T-helper 1 cell treated with Interleukin-12 subunit alpha and Interleukin-12 subunit beta and Interleukin-4 antibody, amounts not matched to agents 30 μg/mL and 1 μg/mL, for 36 hours (primary cell): ENCODE results near the gene SSH3.
A peak's percentile ranks its signal among the peaks of the same experiment; 100 is the strongest.

Experiments
- H3K27ac Mint-ChIP-seq: one replicate; pipeline ENCODE4 v1.8.0; 2021; ENCODE audit warnings: mild to moderate bottlenecking, mixed read lengths
- H3K27me3 Mint-ChIP-seq: one replicate; pipeline ENCODE4 v1.8.0; 2021; ENCODE audit warnings: low read depth, mixed read lengths
- H3K36me3 Mint-ChIP-seq: one replicate; pipeline ENCODE4 v1.8.0; 2021; ENCODE audit warnings: low read depth, mixed read lengths
- H3K4me1 Mint-ChIP-seq: one replicate; pipeline ENCODE4 v1.8.0; 2021; ENCODE audit warnings: low read depth, mixed read lengths
- H3K4me3 Mint-ChIP-seq: one replicate; pipeline ENCODE4 v1.8.0; 2021; ENCODE audit warnings: mild to moderate bottlenecking, moderate library complexity, mixed read lengths
- H3K9me3 Mint-ChIP-seq: one replicate; pipeline ENCODE4 v1.8.0; 2021; ENCODE audit warnings: mixed read lengths

Gene SSH3

DNA sequence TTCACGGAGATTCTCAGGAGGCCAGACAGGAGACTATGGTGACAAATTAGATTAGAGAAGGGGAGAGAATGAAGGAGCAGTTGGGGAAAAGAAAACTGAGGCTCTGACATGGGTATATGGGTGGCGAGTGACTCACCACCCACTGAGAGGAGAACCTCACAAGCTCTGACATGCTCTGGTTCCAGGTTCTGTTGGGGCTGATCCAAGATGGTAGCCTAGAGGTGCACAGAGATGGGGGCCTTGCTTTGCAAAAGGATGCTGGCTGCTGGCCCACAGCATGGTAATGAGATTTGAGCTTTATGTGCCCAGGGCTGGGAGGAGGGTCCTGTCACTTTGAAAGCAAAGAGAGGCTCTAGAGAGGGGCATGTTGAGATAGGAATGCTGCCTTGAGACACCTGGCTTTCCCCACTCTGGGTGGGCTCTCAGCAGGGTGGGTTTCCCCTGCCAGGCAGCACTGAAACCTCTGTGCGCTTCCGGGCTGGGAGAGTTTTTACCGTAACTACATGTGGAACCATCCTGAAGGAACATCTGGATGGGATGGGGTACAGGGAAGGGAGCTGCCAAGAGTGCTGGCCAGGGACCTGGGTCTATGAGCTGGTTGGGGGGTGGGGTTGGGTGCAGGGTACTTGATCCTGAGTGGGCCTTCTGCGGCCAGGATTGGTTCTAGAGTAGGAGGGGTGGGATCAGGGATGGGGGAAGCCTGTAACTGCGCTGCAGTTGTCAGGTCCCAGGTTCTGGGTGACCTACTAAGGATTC lies 38.3 kb upstream of the SSH3 start:
- Mint-ChIP-seq H3K4me3 (peak overlapping the region; percentile 81), H3K4me1 (peaks cover 58% of the 10 kb centered on the region), H3K27ac (peak overlapping the region; percentile 88), H3K9me3 (no peaks in the 10 kb centered on the region), H3K36me3 (peaks cover 29% of the 10 kb centered on the region), H3K27me3 (no peaks in the 10 kb centered on the region)

DNA sequence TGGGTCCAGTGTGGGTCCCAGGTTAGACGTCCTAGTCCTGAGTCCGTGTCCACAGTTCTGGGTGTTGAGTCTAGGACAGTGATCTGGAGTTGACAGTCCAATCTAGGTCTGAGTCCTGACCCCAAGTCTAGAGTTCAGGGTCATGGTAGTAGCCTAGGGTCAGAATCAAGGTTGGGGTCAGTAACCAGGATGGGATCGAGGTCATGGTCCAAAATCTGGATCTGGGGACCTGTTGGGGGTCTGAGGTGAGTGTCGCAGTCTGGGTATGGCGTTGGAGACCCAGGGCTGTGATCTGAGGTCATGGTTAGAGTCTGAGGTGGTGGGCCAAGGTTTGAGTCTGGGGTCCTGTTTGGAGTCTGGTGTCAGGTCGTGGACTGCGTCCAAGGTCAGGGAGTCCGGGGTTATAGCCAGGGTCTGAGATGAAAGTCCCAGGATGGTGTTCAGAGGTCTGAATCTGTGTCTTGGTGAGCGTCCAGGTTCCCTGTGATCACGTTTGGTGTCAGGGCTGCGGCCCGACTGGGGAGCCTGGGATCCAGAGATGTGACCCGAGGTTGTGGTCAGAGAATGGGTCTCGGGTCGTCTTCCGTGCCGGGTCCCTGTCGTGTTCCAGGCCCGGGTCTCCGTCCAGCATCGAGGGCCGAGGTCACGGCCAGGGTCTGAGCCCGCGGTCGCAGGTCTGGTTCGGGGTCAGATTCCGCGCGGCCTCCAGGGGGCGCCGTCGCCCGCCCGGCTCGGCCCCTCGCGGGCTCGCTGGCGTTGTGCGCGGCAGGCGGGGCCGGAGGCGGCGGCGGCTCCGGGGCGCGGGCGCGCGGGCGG lies 37.5 kb upstream of the SSH3 start:
- H3K4me1 Mint-ChIP-seq = peaks cover 64% of the 10 kb centered on the region
- peaks cover 36% of the 10 kb centered on the region for H3K36me3 Mint-ChIP-seq
- H3K27me3 Mint-ChIP-seq = no peaks in the 10 kb centered on the region
- H3K9me3 Mint-ChIP-seq = no peaks in the 10 kb centered on the region
- peak overlapping the region; percentile 81 for H3K4me3 Mint-ChIP-seq
- peak overlapping the region; percentile 76 for H3K27ac Mint-ChIP-seq

DNA sequence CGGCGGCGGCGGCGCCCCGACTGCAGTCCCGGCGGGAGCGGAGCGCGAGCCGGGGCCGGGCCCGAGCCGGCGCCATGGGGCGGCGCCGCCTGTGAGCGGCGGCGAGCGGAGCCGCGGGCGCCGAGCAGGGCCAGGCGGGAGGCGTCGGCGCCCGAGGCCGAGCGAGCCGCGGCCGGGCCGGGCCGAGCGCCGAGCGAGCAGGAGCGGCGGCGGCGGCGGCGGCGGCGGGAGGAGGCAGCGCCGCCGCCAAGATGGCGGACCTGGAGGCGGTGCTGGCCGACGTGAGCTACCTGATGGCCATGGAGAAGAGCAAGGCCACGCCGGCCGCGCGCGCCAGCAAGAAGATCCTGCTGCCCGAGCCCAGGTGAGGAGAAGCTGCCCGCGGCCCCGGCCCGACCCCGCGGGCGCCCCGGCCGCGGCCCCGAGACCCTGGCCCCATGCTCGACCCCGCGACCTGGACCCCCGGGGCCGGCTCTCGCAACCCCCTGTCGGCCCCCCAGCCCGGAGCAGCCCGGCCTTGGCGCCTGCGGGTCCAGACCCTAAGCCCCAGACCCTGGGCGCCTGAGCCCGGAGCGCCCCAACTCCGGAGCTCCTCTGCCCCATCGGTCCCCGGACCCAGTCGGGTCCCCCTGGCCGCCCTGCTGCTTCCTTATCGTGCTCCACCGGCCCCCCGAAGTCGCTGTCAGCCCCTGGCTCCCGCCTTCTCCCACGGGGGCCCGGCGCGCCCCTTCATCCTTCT lies 36.7 kb upstream of the SSH3 start, which contains the start of gene GRK2:
TSS of gene GRK2 (plus strand) at position 25 of the 739 bp plus-strand sequence. CDS start at position 252, 227 bp downstream.
- H3K27me3 Mint-ChIP-seq = no peaks in the 10 kb centered on the region
- H3K4me3 Mint-ChIP-seq = peak within 1 kb of the TSS; percentile 97
- H3K36me3 Mint-ChIP-seq = peaks cover 44% of the 10 kb centered on the region
- H3K9me3 Mint-ChIP-seq = no peaks in the 10 kb centered on the region
- peaks cover 67% of the 10 kb centered on the region for H3K4me1 Mint-ChIP-seq
- H3K27ac Mint-ChIP-seq = peak within 1 kb of the TSS; percentile 98

DNA sequence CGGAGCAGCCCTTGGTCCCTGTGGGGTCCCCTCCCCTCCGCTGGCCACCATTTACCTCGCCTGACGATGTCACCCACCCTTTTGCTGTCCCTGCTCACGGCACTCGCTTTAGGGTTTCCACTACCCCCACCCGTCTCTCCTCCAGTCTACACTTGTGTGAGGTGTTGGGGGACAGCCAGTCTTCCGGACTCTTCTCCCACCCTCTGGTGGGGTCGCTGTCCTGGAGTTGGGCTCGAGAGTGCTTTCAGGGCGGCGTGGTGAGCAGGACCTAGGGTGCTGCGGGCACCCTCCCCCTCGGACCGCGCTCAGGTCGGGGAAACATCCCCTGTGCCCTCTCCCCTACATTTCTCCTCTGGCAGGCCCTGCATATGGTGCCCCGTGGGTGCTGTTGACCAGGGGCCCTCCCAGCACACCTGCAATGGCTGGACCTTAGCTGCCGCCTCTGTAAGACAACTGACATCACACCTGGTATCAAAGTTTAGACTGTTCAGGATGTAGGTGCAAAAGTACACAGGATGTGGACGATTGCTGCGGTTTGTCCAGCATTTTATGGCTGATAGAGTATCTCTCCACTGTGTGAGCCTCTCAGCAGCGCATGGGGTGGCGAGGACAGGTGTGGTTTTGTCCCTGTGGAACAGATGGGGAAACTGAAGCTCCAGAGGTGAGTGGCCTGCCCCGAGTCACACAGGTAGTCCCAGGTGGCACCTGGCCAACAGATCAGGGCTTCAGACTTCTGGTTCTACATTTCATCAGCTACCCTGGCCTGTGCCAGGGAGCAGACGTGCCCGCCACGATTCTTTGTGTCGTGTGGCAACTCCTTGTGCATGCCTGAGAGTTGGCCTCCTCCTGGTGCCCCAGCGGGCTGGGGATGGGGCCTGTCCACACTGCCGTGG lies 35.9 kb upstream of the SSH3 start:
- peak overlapping the region; percentile 98 for H3K27ac Mint-ChIP-seq
- no peaks in the 10 kb centered on the region for H3K9me3 Mint-ChIP-seq
- H3K4me1 Mint-ChIP-seq = peaks cover 70% of the 10 kb centered on the region
- no peaks in the 10 kb centered on the region for H3K27me3 Mint-ChIP-seq
- H3K36me3 Mint-ChIP-seq = peaks cover 52% of the 10 kb centered on the region
- H3K4me3 Mint-ChIP-seq = peak overlapping the region; percentile 97

DNA sequence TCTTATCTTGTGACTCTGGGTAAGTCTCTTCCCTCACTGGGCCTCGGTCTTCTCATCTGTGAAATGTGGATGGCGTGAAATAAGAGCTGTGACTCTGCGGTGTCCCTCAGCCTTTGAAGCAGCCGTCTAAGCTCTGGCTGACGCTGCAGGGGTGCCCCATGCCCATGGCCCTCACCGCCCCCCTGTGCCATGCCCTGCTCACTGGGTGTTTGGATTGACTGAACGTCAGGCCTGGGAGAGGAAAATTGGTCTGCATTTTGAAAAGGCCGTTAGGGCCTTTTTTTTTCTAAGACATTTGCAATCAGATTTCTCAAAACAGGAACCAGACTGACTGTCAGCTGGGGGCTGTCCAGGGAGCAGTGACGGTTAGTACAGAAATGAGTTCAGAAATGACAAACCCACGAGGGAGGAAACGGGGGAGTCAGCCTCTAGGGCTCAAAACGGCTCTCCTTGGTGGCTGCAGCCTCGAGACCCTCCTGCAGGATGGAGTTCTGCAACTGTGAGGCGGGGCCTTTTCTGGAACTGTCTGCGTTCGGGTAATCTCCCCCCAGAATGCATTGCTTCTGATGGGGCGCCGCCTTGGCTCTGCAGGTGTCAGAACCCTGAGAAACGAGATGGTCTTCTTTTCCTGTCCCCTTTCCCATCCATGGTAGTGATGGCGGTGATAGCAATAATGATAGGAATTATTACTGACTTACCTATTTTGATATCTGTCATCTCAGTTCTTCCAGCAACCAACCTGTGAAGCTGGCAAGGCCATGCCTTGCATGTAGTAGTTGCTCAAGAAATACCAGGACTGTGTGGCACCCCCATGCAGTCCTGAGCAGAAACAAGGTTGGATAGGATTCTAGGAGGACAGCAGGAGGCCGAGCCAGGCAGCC lies 35.0 kb upstream of the SSH3 start:
- H3K27me3 Mint-ChIP-seq = no peaks in the 10 kb centered on the region
- H3K36me3 Mint-ChIP-seq = peaks cover 52% of the 10 kb centered on the region
- no peaks in the 10 kb centered on the region for H3K9me3 Mint-ChIP-seq
- peaks cover 67% of the 10 kb centered on the region for H3K4me1 Mint-ChIP-seq
- H3K4me3 Mint-ChIP-seq = peak overlapping the region; percentile 97
- H3K27ac Mint-ChIP-seq = peak overlapping the region; percentile 98

GRCh38 chr11:67268962-67269268 lies 34.4 kb upstream of the SSH3 start:
- H3K4me1 Mint-ChIP-seq = peaks cover 64% of the 10 kb centered on the region
- peak overlapping the region; percentile 98 for H3K27ac Mint-ChIP-seq
- H3K4me3 Mint-ChIP-seq = peak overlapping the region; percentile 97
- no peaks in the 10 kb centered on the region for H3K27me3 Mint-ChIP-seq
- H3K9me3 Mint-ChIP-seq = no peaks in the 10 kb centered on the region
- H3K36me3 Mint-ChIP-seq = peaks cover 52% of the 10 kb centered on the region

DNA sequence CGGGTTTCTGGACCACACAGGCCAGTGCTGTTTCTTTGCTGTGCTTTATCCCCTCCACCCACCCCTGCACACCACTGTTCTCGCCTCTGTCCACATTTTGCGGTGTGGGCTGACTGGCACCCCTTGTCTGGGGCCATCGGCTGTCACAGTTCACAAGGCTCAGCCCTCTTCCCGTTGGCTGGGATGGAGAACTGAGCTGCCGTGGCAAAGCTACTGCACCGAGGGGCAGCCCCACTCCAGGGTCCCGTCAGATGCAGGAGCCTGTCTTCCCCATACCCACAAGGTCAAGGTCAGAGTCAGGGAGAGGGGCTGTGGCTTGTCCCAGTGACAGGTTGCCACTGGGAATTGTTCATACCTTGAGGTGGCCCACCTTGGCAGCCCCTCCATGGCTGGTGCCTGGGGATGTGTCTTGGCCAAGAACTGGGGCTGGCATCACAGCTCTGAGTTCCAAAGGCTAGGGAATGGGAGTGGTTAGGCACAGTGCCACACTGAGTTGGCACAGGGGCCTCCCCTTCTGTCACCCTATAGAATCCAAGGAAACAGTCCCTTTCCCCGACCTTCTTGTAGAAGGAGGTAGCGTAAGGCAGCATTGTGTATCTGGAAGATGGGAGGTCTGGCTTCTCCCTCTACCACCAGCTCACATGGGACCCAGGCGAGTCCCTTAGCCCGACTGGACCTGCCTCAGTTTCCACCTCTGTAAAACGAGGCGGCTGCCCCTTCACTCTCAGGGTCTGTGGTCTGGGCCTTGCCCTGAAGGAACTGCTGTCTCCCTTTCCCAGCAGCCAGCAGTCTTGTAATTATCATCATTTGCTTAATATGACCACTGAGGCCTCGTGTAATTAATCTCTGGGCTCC lies 33.7 kb upstream of the SSH3 start:
- Mint-ChIP-seq H3K27me3 (no peaks in the 10 kb centered on the region), H3K36me3 (peaks cover 52% of the 10 kb centered on the region), H3K9me3 (no peaks in the 10 kb centered on the region), H3K27ac (peak overlapping the region; percentile 93), H3K4me3 (peak overlapping the region; percentile 97), H3K4me1 (peaks cover 59% of the 10 kb centered on the region)

GRCh38 chr11:67270256-67271204 lies 32.8 kb upstream of the SSH3 start:
- Mint-ChIP-seq H3K27me3 (no peaks in the 10 kb centered on the region), H3K27ac (peak overlapping the region; percentile 93), H3K9me3 (no peaks in the 10 kb centered on the region), H3K36me3 (peaks cover 54% of the 10 kb centered on the region), H3K4me3 (peak overlapping the region; percentile 97), H3K4me1 (peaks cover 56% of the 10 kb centered on the region)

GRCh38 chr11:67271205-67271540 lies 32.2 kb upstream of the SSH3 start:
- Mint-ChIP-seq H3K9me3 (no peaks in the 10 kb centered on the region), H3K36me3 (peaks cover 56% of the 10 kb centered on the region), H3K4me1 (peaks cover 56% of the 10 kb centered on the region), H3K27ac (peak overlapping the region; percentile 93), H3K4me3 (peak overlapping the region; percentile 97), H3K27me3 (no peaks in the 10 kb centered on the region)

GRCh38 chr11:67271541-67272284 lies 31.6 kb upstream of the SSH3 start:
- H3K4me3 Mint-ChIP-seq = peak overlapping the region; percentile 97
- H3K36me3 Mint-ChIP-seq = peaks cover 58% of the 10 kb centered on the region
- H3K27ac Mint-ChIP-seq = peak overlapping the region; percentile 93
- H3K27me3 Mint-ChIP-seq = no peaks in the 10 kb centered on the region
- H3K4me1 Mint-ChIP-seq = peaks cover 61% of the 10 kb centered on the region
- H3K9me3 Mint-ChIP-seq = no peaks in the 10 kb centered on the region
